EH (cell line): ENCODE data around the gene MUC5B.

Experiments used
- DNase-seq: peaks from one replicate; pipeline ENCODE4 v3.0.0-alpha.2; 2015; ENCODE audit warnings: low read depth

The MUC5B gene

GRCh38 chr11:1285316-1285744 is 62.5 kb downstream of the MUC5B start:
- no peak for DNase-seq

GRCh38 chr11:1285876-1286275 is 63.0 kb downstream of the MUC5B start:
- no peak for DNase-seq

DNA sequence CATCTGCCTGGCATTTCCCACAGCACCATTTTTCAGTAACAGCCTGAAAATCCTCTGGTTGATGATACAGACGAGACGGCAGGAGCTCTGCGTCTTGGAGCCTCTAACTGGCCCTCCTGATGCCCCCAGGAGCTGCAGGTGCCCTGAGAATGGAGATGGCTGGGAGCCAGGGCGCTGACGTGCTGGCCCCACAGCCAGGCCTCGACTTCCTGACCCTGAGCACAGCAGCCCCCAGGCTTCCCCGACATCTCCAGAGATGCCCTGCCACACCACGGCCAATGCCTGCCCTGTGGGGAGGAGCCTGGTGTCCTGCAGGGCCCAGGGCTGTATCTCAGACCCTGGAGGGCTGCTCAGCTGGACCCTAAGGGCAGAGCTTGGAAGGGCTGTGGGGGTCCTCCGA is 65.1 kb downstream of the MUC5B start:
- DNase-seq: no peak

- DNase-seq: no peak
Observed at GRCh38 chr11:1288426-1289151, 65.7 kb downstream of the MUC5B start.

DNA sequence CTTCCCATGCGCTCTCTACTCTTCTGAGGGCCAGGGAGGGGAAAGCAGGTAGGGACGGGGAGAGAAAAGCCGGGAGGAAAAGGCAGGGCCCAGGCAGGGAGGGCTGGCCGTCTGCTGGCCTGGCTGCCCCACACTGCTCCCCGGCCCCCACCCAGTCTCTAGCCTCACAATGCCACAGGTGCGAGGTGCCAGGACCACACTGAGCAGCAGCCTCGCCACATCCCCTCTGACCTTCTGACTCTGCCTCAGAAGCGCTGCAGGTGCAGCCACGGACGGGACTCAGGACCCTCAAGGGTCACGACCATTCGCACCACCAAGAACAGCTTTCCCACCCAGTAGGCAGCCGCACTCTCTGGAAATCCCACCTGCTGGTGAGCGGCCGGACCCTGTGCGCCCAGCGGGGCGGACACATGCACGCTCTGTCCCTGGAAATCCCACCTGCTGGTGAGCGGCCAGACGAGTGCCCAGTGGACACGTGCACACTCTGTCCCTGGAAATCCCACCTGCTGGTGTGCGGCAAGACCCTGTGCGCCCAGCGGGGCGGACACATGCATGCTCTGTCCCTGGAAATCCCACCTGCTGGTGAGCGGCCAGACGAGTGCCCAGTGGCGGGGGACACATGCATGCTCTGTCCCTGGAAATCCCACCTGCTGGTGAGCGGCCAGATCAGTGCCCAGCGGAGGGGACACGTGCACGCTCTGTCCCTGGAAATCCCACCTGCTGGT is 66.5 kb downstream of the MUC5B start:
- no peak for DNase-seq

DNA sequence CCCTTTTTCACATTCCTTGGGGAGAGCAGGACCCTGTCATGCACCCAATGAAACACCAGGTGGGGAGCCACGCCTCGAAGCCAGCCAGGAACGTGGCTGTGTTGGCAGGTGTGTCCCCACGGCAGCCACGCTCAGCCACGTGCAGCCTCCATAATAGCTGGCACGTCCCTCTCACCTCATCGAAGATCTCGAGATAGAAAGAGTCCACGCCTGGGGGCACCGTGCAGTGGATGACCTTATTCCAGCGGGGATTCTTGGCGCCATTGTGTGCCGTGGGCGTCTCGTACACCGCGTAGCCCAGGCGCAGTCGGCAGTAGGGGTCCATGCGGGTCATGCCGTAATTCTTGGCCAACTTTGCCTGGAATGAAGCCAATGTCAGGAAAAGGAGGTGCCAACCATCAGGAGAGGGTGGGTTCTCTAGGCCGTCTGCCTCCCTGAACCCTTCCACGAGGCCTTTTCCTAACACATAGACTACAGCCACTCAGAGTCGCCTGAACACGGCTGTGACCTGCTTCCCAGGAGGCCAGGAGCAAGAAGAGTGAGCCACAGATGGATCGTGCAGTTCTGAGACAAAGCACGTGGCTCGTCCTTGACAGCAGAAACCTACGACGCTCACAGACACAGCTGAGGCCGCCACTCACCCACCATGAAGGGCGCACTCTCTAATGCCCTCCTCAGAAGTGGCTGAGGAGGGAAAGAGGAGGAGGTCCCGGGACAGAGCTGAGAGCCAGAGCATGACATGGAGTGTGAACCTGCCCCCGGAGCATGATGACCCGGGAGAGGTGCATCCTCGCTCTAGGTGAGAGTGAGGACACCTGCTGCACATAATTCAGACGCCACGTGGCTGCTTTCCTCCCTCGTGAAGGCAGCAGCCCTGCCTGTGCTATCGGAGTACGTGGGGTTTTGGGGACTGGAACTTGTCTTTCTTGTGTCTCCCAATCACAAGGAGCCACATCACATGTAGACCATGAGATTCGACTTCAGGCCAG is 67.5 kb downstream of the MUC5B start:
- no peak for DNase-seq

DNA sequence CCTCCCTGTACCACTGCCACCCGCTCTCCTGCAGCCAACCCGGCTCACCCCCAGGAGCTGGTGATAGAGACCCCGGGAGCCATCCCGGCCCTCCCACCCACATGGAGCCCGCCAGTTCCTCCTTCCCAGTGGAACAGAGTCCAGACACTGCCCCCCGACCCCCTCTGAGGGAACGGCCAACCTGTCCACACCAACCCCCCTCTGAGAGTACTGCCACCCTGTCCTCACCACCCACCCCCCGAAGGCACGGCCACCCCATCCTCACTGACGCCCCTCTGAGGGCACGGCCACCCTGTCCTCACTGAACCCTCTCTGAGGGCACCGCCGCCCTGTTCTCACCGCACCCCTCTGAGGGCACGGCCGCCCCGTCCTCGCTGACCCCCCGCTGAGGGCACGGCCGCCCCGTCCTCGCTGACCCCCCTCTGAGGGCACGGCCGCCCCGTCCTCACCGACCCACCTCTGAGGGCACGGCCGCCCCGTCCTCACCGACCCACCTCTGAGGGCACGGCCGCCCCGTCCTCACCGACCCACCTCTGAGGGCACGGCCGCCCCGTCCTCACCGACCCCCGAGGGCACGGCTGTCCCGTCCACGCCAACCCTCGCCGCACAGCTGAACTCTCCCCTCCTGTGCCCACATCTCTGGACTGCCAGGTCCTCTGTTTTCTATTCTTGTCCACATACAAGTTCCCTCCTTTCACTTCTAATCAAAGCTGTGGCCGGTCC is 68.6 kb downstream of the MUC5B start:
- DNase-seq: no peak

DNA sequence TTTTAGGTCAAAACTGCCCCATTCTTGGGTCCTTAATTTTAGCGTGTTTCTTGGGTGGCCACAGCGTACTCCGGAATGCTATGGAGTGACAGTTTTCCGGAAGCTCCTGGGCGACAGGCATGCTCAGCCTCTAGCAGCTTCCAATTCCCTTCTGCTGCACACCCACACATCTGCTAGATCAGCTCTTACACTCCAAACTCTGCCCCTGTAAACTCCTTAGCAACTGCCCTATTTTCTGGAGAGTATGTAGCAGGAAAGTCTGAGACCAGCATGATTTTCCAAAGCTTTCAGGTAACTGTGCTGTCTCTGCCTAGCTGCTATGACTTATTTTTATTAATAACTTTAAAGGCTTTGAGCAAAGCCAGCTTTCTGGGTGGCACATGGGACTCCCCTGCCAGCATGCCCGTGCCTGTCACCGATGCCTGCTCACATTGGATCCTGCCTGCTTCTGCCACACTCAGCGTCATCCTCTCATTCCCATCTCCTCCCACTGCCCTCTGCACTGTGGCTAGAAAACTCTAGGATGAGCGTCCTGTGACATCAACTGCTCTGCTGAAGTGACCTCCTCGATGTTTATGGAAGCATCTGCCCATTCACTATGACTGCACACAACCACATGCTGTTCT is 69.3 kb downstream of the MUC5B start:
- DNase-seq: no peak

GRCh38 chr11:1292644-1293618 is 70.1 kb downstream of the MUC5B start:
- no peak for DNase-seq

DNA sequence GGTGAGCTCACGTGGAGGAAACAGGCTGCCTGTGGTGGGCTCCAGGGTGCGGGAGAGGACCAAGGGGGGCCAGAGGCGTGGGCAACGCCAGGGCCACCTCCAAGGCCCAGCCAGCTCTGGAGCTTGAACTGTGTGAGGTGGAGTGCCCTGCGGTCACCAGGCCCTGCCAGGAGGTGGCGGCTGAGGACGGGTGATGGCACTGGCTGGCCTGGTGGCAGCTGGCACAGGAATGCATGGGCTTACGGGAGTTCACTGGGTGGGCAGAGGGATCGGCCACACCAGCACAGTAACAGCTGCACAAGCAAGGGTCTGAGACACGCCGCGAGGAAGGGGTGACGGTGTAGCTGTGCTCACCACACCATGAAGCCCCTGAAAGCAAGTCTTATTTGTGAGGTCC is 70.8 kb downstream of the MUC5B start:
- peak; percentile 19 for DNase-seq

DNA sequence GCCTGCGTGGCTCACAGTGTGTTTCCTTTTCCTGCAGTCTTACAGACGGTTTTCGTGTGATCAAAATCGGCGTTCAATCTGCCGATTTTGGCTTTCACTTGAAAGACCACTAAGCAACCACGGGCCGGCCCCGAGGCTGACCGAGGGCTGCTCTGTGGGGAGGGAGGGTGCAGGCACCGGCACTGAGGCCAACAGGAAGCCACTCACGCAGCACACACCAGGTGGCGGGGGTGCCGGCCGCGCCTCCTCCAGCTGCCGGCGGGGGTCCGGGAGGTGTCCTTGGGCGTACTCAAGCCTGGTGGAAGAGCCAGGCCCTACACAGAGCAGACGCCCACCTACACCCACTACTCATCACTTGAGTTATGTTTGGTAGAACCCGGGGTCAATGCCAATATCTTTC is 72.2 kb downstream of the MUC5B start:
- DNase-seq: no peak

GRCh38 chr11:1295591-1295990 is 72.7 kb downstream of the MUC5B start:
- DNase-seq: no peak

- no peak for DNase-seq
Observed at GRCh38 chr11:1296287-1296686, 73.4 kb downstream of the MUC5B start.

DNA sequence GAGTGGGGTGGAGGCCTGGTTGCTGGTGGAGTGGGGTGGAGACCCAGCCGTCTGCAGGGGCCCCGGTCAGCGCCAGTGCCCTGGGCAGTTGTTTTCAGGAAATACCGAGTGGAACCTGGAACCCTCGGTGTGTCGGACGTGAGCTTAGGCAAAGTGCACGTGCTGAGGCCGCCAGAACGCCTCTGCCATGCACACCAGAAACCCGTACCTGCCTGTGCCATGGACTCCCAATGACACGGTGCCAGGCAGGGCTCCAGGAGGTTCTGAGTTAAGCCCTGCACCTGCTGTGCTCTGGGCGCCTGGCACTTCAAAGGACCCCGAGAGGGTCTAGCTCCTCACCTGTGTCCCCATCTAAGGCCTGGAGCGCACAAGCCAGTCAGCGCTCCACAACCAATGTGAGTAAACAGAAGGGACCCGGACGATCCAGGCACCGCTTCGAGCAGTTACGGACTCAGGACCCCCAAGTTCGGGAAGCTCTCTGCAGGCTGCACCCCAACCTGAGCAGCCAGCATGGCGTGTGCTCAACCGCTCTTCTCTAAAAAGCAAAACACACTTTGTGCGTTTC is 74.2 kb downstream of the MUC5B start:
- no peak for DNase-seq

DNA sequence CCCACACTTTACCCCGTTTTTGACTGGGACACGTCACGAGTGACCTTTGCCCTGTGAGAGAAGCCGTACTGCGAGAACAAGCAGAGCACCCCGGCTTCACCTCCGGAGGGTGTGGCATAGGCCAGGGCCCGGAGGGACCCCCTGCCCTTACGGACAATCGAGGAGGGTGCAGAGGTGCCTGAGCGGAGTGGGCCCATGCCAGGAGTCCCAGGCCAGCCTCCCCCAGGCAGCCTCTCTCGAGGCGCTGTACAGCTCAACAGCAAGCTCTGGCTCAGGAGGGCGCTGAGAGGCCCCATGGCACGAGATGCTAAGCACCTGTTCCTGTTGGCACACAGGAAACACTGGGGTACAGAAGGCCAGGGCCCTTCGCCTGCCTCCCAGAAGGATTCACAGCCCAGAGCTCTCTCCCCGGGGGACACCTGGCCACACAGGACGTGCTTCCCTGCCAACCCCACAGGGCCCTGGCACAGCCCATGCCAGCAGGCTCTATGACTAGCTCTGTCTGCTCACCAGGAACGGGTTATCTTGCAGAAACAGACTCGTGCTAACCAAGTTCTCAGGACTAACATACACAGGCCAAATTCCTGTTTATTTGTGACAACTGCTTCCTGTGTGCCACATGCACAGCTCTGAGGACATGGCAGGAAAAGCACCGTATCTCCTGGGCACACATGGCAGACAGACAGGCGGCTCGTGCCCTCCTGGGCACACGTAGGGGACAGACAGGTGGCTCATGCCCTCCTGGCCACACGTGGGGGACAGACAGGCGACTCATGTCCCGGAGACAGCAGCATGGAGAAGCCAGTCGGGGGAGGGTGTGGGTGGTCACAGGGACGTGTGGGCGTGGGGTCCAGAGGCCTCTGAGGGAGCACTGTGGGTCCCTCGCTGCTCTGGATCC is 75.0 kb downstream of the MUC5B start:
- no peak for DNase-seq

DNA sequence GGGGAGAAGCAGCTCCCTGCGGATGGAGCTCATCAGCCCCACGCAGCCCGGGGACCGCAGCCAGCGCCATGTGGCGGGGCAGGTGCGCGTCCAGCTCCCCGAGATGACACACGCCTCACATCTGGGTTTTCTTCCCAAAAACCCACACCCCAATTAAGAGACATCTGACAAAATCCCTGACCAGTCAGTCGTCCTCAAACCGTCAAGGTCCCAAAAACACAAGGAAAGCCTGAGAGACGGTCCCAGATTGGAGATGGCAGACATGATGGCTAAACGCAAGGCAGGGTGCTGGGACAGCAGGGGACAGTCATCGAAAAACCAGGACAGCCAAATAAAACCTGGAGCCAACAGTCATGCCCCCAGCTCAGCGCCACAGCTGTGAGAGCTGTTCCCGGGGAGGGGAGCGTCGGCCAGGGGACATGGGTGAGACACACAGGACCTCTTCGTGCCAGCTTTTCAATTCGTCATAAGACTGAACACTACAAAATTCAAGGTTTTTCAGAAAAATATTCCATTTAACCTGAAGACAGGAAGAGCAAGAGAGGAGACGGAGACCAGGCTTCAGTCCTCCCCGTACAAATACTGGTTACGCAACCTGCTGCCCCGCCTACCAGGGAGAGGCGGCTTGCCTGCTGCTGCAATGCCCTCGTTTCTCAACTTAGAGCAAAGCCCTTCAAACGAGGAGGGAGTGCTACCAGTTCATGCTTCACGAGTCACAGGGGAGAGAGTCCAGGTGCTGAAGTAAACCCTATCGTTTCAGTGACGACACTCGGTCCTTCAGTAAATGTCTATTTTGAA is 76.0 kb downstream of the MUC5B start:
- DNase-seq: peak; percentile 61

DNA sequence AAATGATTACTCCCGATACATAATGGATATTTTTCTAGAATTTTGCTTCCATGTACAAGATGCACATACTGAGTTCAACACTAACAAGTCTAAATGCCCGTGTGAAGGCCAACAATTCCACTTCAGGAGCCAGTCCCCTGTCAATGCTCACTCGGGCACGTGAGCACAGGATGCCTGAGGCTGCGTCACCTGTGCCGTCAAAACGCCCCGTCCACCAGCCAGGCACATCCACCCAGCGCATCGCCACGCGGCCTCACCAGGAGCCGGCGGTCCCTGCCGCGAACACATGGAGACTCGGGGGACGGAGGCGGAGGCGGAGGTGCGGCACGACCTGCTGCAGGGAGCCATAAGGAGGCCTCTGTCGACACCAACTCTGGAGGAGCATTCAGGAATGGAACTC is 76.8 kb downstream of the MUC5B start:
- DNase-seq: no peak

DNA sequence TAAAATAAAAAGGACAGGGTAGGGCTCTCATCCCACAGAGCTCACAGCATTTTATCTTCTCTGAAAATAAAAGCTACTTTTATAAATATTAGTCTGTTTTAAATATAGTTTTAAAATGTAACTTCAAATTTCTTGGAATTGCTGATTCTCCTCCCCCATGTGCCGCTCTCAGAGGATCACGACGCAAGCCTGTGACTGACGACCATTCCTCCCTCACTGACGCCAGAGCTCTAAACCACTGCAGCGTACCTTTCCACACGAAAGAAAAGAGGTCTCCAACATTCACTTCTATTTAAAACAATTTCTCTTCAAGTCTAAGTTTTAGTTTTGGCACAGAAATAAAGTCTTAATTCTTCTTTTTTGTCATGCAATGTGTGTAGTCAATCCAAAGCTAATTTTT is 77.3 kb downstream of the MUC5B start:
- DNase-seq: no peak
